GM19043 (cell line): ENCODE measurements around the gene HID1.
A peak's percentile ranks its signal among the peaks of the same experiment; 100 is the strongest.
"Not testable (repeated sequence)": the region's sequence is repeated elsewhere in the genome, so short reads cannot be mapped to it uniquely, and the experiment has no call there.

Source experiments
- ATAC-seq: cut with Tn5 transposase; IDR thresholded peaks from one replicate; pipeline ENCODE4 v1.9.1; 2021; ENCODE audit warnings: low read depth; ENCODE audit not compliant: unreplicated experiment

The HID1 gene

GRCh38 chr17:75001915-75002843, 29.6 kb upstream of the HID1 start:
- no peak for ATAC-seq

GRCh38 chr17:74999523-74999922, 27.0 kb upstream of the HID1 start:
- no peak for ATAC-seq

- ATAC-seq: no peak
Measured at GRCh38 chr17:74998783-74999182, 26.2 kb upstream of the HID1 start.

- ATAC-seq: no peak
Measured at GRCh38 chr17:74995847-74996246, 23.3 kb upstream of the HID1 start.

GRCh38 chr17:74994440-74994839, 21.9 kb upstream of the HID1 start:
- no peak for ATAC-seq

GRCh38 chr17:74992223-74992622, 19.7 kb upstream of the HID1 start:
- ATAC-seq: no peak

GRCh38 chr17:74990581-74991105, 18.1 kb upstream of the HID1 start:
- no peak for ATAC-seq

GRCh38 chr17:74987909-74988711, 15.6 kb upstream of the HID1 start:
- no peak for ATAC-seq

GRCh38 chr17:74987418-74987908, 14.9 kb upstream of the HID1 start, which contains the start of gene CDR2L:
Gene CDR2L, plus strand, starts transcription at chr17:74987632. Its CDS starts 412 bp downstream, at chr17:74988044.
- ATAC-seq: peak; percentile 95

- ATAC-seq: no peak
Measured at GRCh38 chr17:74986206-74986576, 13.6 kb upstream of the HID1 start.

GRCh38 chr17:74982663-74983313, 10.2 kb upstream of the HID1 start:
- not testable (repeated sequence) for ATAC-seq

- no peak for ATAC-seq
Measured at GRCh38 chr17:74981979-74982662, 9.6 kb upstream of the HID1 start.

GRCh38 chr17:74981318-74981978, 8.9 kb upstream of the HID1 start:
- ATAC-seq: no peak

GRCh38 chr17:74979408-74980146, 7.0 kb upstream of the HID1 start:
- ATAC-seq: no peak

- no peak for ATAC-seq
Measured at GRCh38 chr17:74978240-74978639, 5.7 kb upstream of the HID1 start.

GRCh38 chr17:74977802-74978201, 5.2 kb upstream of the HID1 start:
- ATAC-seq: no peak

GRCh38 chr17:74975943-74976342, 3.4 kb upstream of the HID1 start:
- ATAC-seq: no peak

- ATAC-seq: no peak
Measured at GRCh38 chr17:74972973-74973328, 392 bp upstream of the HID1 start.

- no peak for ATAC-seq
Measured at GRCh38 chr17:74971842-74972106, 785 bp downstream of the HID1 start.
